ENCODE data around the gene R3HDM1.

R3HDM1 gene

DNA sequence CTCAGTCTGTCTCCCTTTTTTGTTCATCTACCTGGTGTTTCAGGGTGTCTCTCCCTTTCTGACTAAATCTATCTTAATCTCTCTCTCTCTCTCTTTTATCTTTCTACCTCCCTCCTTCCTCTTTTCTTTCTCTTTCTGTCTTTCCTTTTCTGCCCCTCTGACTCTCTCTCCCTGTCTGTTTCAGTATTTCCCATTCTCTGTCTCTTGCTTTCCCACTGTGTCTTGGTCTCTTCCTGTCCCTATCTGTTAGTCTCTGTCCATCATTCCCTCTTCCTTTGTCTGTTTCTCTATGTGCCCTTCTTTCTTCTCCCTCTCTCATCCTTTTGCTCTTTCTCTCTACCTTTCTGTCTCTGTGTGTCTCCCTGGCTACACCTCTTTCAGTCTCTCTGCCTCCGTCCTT lies 56.7 kb downstream of the R3HDM1 start:
- no peak for DNase-seq (ENCODE audit: low read depth)
- TF ChIP-seq, protein P1, sequence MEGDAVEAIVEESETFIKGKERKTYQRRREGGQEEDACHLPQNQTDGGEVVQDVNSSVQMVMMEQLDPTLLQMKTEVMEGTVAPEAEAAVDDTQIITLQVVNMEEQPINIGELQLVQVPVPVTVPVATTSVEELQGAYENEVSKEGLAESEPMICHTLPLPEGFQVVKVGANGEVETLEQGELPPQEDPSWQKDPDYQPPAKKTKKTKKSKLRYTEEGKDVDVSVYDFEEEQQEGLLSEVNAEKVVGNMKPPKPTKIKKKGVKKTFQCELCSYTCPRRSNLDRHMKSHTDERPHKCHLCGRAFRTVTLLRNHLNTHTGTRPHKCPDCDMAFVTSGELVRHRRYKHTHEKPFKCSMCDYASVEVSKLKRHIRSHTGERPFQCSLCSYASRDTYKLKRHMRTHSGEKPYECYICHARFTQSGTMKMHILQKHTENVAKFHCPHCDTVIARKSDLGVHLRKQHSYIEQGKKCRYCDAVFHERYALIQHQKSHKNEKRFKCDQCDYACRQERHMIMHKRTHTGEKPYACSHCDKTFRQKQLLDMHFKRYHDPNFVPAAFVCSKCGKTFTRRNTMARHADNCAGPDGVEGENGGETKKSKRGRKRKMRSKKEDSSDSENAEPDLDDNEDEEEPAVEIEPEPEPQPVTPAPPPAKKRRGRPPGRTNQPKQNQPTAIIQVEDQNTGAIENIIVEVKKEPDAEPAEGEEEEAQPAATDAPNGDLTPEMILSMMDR (IDR thresholded peaks at IDR 0.05; ENCODE audit: low read depth, low read length, missing control alignments): no peak
- H3K4me3 ChIP-seq (ENCODE audit: low read depth, low read length): no peak overlapping the region

DNA sequence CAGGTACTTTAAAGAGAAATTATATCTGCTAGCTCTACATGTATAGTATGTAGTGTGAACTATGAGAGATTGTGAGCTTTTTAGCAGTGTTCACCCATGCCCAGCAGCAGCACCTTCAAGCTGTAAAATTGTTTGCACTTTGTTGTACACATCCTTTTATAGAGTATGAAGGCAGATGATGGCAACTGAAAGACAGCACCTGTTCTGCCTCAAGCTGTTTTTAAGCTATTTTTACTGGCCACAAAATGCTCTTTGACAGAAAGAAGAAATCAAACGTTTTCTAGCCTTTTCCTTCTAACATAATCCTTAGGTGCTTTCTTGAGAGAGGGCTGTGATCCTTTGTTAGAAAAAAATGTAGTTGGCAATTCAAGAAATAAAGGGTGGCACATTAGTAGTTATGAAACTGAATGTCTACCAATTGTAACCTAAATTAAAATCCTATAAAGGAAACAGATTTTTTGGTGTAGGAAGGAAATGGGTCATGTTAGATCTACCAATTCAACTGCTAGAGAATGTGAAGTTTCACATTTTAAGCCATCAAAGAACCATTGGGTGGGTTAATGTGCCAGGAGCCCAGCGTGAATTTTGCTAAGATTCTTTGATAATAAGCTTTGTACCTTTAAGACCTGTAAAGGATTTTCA lies 59.5 kb downstream of the R3HDM1 start:
- no peak overlapping the region for H3K4me3 ChIP-seq (ENCODE audit: low read depth, low read length)
- TF ChIP-seq, protein P1 (IDR thresholded peaks at IDR 0.05; ENCODE audit: low read depth, low read length, missing control alignments): no peak
- DNase-seq (ENCODE audit: low read depth): no peak

DNA sequence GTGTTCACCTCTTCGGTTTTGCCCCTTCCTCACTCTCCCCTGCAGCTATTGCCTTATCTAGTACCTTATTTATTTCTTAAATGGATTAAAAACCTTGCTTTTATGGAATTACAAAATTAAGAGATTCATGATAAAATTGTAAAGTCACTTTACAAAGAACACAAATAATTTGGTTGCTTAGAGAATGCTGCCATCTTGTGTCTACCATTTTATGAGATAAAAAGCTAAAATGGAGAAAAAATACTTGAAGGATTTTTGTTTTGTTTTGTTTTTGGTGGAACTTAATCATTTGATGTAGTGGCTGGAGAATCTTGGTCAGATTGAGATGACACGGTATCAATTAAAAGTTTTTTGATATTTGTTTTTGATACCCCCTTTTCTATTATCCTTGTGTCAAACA lies 69.6 kb downstream of the R3HDM1 start:
- no peak for DNase-seq (ENCODE audit: low read depth)
- TF ChIP-seq, protein P1 (IDR thresholded peaks at IDR 0.05; ENCODE audit: low read depth, low read length, missing control alignments): no peak
- H3K4me3 ChIP-seq (ENCODE audit: low read depth, low read length): no peak overlapping the region

DNA sequence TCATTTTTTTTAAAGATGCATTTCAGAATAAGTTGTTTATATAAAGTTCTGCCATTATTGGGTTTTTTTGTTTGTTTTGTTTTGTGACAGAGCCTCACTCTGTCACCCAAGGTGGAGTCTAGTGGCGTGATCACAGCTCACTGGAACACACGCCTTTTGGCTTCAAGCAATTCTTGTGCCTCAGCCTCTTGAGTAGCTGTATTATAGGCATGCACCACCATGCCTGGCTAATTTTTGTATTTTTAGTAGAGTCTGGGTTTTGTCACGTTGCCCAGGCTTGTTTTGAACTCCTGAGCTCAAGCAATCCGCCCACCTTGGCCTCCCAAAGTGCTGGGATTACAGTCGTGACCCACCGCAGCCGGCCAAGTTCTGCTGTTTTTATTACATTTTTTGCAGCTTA lies 72.3 kb downstream of the R3HDM1 start:
- no peak overlapping the region for H3K4me3 ChIP-seq (ENCODE audit: low read depth, low read length)
- no peak for DNase-seq (ENCODE audit: low read depth)
- TF ChIP-seq, protein P1 (IDR thresholded peaks at IDR 0.05; ENCODE audit: low read depth, low read length, missing control alignments): no peak

DNA sequence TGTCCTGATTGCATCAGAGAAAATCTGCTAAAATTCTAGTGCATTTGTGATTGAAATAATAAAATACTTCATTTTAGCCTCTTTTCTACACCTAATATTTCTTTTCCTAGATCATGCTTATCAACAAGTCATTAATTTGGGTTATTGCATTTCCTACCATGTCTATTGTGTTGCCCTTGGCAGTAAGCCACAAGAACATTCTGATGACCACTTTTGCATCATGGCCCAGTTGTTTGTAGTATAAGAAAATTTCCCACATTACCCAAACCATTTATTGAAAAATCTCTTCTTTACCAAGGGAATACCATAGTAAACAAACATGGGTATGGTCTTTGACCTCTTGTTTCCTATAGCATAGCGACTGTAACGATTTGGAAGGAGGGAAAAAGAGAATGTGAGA lies 76.3 kb downstream of the R3HDM1 start:
- no peak for DNase-seq (ENCODE audit: low read depth)
- H3K4me3 ChIP-seq (ENCODE audit: low read depth, low read length): no peak overlapping the region
- TF ChIP-seq, protein P1 (IDR thresholded peaks at IDR 0.05; ENCODE audit: low read depth, low read length, missing control alignments): no peak

DNA sequence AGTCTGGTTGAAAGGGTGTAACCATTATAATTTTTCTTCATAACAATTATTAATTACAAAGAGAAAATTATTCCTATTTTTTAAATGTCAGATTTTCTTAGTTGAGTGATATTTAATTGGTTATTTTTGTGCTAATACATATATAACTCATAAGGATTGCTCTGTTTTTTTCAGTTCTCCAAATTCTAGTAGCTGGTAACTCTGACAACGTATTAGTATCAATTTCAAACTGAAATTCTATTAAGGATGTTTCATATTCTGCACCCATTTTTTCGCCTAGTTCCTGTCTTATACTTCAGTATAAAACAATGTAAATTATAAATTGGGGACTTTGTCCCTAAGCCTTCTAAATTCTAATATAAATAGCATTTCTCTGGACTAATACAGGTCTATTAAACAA lies 81.0 kb downstream of the R3HDM1 start:
- TF ChIP-seq, protein P1 (IDR thresholded peaks at IDR 0.05; ENCODE audit: low read depth, low read length, missing control alignments): no peak
- H3K4me3 ChIP-seq (ENCODE audit: low read depth, low read length): no peak overlapping the region
- DNase-seq (ENCODE audit: low read depth): no peak

DNA sequence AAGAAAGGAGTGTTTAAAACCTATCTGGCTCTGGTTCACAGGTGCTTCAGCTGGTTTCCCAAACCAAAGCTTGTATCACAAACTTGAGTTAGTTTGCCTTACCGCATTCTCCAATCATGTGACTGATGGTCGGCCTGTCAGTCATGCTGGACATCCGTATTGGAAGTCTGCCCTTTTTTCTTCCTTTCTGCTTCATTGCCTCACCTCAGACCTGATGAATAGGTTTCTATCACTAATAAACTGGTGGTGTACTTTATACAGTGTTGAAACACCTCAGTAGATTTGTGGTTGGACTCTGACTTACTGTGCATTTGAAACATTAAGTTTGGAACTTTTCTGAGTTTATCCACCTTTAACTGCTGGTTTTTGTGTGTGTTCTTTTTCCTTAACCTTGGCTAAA lies 84.1 kb downstream of the R3HDM1 start:
- TF ChIP-seq, protein P1 (IDR thresholded peaks at IDR 0.05; ENCODE audit: low read depth, low read length, missing control alignments): no peak
- H3K4me3 ChIP-seq (ENCODE audit: low read depth, low read length): no peak overlapping the region
- DNase-seq (ENCODE audit: low read depth): no peak
